Spleen (tissue), 11 donors: Measurements from ENCODE around the gene PCCA. TPM values are rescaled to one million over a fixed set of nuclear protein-coding genes. Genes with fewer than 3 reads are reported as not detected.

ENCODE experiments used
- DNase-seq: peaks from one replicate; pipeline ENCODE4 v3.0.0-alpha.2; 2020
- H3K27ac ChIP-seq, 8 donors: fragments of 200-600 bp; sonication (generic) in 7 of 8; 1 replicate in 4 of 8; 2 replicates in 4 of 8; pipeline versions ENCODE4 v1.5.0 to v1.8.0; 2016 to 2021; ENCODE audit warnings: inconsistent platforms in 4 of 8, mild to moderate bottlenecking in 4 of 8, moderate library complexity in 1 of 8
- H3K27me3 ChIP-seq, 7 donors: fragments of 200-600 bp; sonication (generic) in 6 of 7; replicated peaks in 1 of 7; 1 replicate in 4 of 7; 2 replicates in 3 of 7; pipeline versions ENCODE4 v1.5.0 to v1.8.0; 2016 to 2021; ENCODE audit warnings: inconsistent platforms in 3 of 7, mild to moderate bottlenecking in 1 of 7
- H3K36me3 ChIP-seq, 6 donors: fragments of 200-600 bp; sonication (generic) in 5 of 6; 1 replicate in 4 of 6; 2 replicates in 2 of 6; pipeline versions ENCODE4 v1.5.0 to v1.8.0; 2016 to 2021; ENCODE audit warnings: inconsistent platforms in 2 of 6
- H3K4me1 ChIP-seq, 6 donors: fragments of 200-600 bp; sonication (generic) in 5 of 6; 1 replicate in 3 of 6; 2 replicates in 3 of 6; pipeline versions ENCODE4 v1.5.0 to v1.8.0; 2016 to 2021; ENCODE audit warnings: inconsistent platforms in 3 of 6
- H3K4me3 ChIP-seq, 8 donors: fragments of 200-600 bp; sonication (generic) in 7 of 8; 1 replicate in 4 of 8; 2 replicates in 4 of 8; pipeline versions ENCODE4 v1.5.0 to v1.8.0; 2016 to 2021; ENCODE audit warnings: inconsistent platforms in 4 of 8, mild to moderate bottlenecking in 4 of 8, moderate library complexity in 2 of 8
- H3K9me3 ChIP-seq, 8 donors: fragments of 200-600 bp; sonication (generic) in 7 of 8; 1 replicate in 4 of 8; 2 replicates in 4 of 8; pipeline versions ENCODE4 v1.5.0 to v1.8.0; 2016 to 2021; ENCODE audit warnings: inconsistent platforms in 4 of 8
- CTCF ChIP-seq, 11 experiments: fragments of 200-600 bp in 7 of 11; fragments of 450-650 bp in 4 of 11; sonication (generic) in 4 of 11; IDR thresholded peaks in 8 of 11; conservative IDR thresholded peaks in 3 of 11; 1 replicate in 7 of 11; 2 replicates in 4 of 11; pipeline versions ENCODE4 v1.4.0 to v1.8.0; 2016 to 2021; ENCODE audit warnings: antibody characterized with exemption in 11 of 11, inconsistent platforms in 4 of 11, mild to moderate bottlenecking in 1 of 11
- POLR2A ChIP-seq, 3 donors: fragments of 450-650 bp; IDR thresholded peaks; one replicate each; pipeline ENCODE4 v1.5.1; 2017; ENCODE audit warnings: antibody characterized with exemption in 3 of 3, mild to moderate bottlenecking in 1 of 3
- POLR2AphosphoS5 ChIP-seq, 3 donors: sonication (generic); formaldehyde crosslinking; IDR thresholded peaks; one replicate each; pipeline ENCODE4 v1.5.1; 2017; ENCODE audit warnings: antibody characterized with exemption in 3 of 3
- WGBS, 5 donors: extraction: QIAGEN DNeasy Blood & Tissue Kit in 3 of 5; methylation state at CpG; one replicate each; pipeline versions ENCODE4 v1.1.5 to v1.1.7; 2013 to 2018; 5-methylcytosine and 5-hydroxymethylcytosine counted together
- intact Hi-C: fragments of 100-400 bp; cut with DNase I; formaldehyde crosslinking; loops from one replicate; pipeline ENCODE4 v1.15.0; 2023; ENCODE audit warnings: low total_unique reads
- polyA plus RNA-seq, 3 donors: library from polyadenylated mRNA; stranded (reverse); fragments of 200-250 nt; gene quantifications; one replicate each; pipeline ENCODE4 v1.2.1, GENCODE V29; 2013
- total RNA-seq, 7 donors: library from RNA; depleted of rRNA in 3 of 7; stranded (reverse); fragments of >200 nt in 3 of 7; fragmentation: NEBNext Ultra II Directional in 4 of 7; extraction: Animal tissue kit (Norgen Biotek cat#: 25700) in 4 of 7; gene quantifications; one replicate each; pipeline versions ENCODE4 v1.1.0 to v1.2.1, GENCODE V29; 2016 to 2021
- donor health status: healthy with polysubstance abuse.
- donor health status: DM: no; HTN: no; CAD: no; lungs with moderate emphysema.
- donor health status: DM: no; HTN: no; CAD: no.
- donor health status: Bipolar disorder and iron deficiency.
- donor health status: healthy.
- donor health status: DM: no; HTN: no; CAD: no.
- donor health status: DM: yes; HTN: yes; CAD: no.

Gene PCCA
- total and polyA plus RNA-seq, 10 donors, result 9.3 to 54.9 (median 43.9) TPM

DNA sequence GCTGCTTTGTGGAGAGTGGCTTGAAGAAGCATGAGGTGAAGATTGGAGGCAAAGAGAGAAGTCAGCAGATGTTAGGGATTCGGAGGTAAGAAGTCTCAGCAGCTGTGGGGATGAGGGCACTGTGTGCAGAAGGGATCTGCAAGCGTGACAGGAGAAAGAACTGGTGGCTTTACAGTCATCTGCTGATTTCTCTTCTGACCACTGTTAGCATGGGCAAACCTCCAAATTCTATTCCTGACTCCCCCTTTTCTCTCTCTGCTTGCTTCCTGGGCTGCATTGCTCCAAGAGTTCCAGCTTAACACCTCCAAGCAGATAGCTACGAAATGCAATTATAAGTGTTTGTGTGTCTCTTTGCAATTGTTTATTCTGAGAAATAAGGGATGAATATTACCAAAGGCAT lies 340.1 kb downstream of the PCCA start:
- H3K27ac ChIP-seq, result no peak overlapping the region
- WGBS, 5 donors, result 89 to 99% (median 91%) methylated on average over 3 of the region's 3 CpGs
- intact Hi-C loops, result no loop called here
- DNase-seq, result no peak
- H3K9me3 ChIP-seq, result peaks cover 0 to 10% (median 2%) of the 10 kb centered on the region in 8 donors
- peaks cover 0 to 47% (median 0%) of the 10 kb centered on the region in 6 donors for H3K36me3 ChIP-seq
- no peaks in the 10 kb centered on the region for H3K27me3 ChIP-seq
- no peaks in the 10 kb centered on the region for H3K4me1 ChIP-seq
- TF ChIP-seq CTCF (IDR thresholded peaks at IDR 0.05 in 8 of 11, conservative IDR thresholded peaks at IDR 0.05 in 3 of 11) (no peak), POLR2AphosphoS5 (IDR thresholded peaks at IDR 0.05) (no peak), POLR2A (IDR thresholded peaks at IDR 0.05) (no peak)
- no peak overlapping the region for H3K4me3 ChIP-seq

GRCh38 chr13:100432611-100433010 lies 343.7 kb downstream of the PCCA start:
- no peak overlapping the region for H3K27ac ChIP-seq
- H3K9me3 ChIP-seq, result peaks cover 0 to 10% (median 2%) of the 10 kb centered on the region in 8 donors
- H3K36me3 ChIP-seq, result peaks cover 0 to 38% (median 0%) of the 10 kb centered on the region in 6 donors
- 88 to 97% (median 92%) methylated on average over 2 of the region's 2 CpGs for WGBS, 5 donors
- H3K4me1 ChIP-seq, result no peaks in the 10 kb centered on the region
- intact Hi-C loops, result no loop called here
- DNase-seq, result no peak
- H3K27me3 ChIP-seq, result no peaks in the 10 kb centered on the region
- H3K4me3 ChIP-seq, result no peak overlapping the region
- no peak for TF ChIP-seq POLR2AphosphoS5 (IDR thresholded peaks at IDR 0.05)
- no peak for TF ChIP-seq POLR2A (IDR thresholded peaks at IDR 0.05)
- TF ChIP-seq CTCF (IDR thresholded peaks at IDR 0.05 in 8 of 11, conservative IDR thresholded peaks at IDR 0.05 in 3 of 11), result no peak

GRCh38 chr13:100433475-100433874 lies 344.6 kb downstream of the PCCA start:
- Histone ChIP-seq H3K36me3 (peaks cover 0 to 37% (median 0%) of the 10 kb centered on the region in 6 donors), H3K27me3 (no peaks in the 10 kb centered on the region), H3K9me3 (peaks cover 0 to 10% (median 2%) of the 10 kb centered on the region in 8 donors), H3K4me3 (no peak overlapping the region), H3K4me1 (no peaks in the 10 kb centered on the region), H3K27ac (no peak overlapping the region)
- no peak for TF ChIP-seq POLR2AphosphoS5 (IDR thresholded peaks at IDR 0.05)
- no peak for TF ChIP-seq CTCF (IDR thresholded peaks at IDR 0.05 in 8 of 11, conservative IDR thresholded peaks at IDR 0.05 in 3 of 11)
- no peak for TF ChIP-seq POLR2A (IDR thresholded peaks at IDR 0.05)
- intact Hi-C loops, result no loop called here
- DNase-seq, result no peak

- intact Hi-C loops, result no loop called here
- 81 to 82% (median 81%) methylated on average over 5 of the region's 5 CpGs for WGBS, 5 donors
Observed at GRCh38 chr13:100434010-100434763, 345.3 kb downstream of the PCCA start.

More at GRCh38 chr13:100434010-100434763, 345.3 kb downstream of the PCCA start:
- Histone ChIP-seq H3K27me3 (no peaks in the 10 kb centered on the region), H3K9me3 (peaks cover 0 to 10% (median 2%) of the 10 kb centered on the region in 8 donors), H3K4me1 (no peaks in the 10 kb centered on the region), H3K27ac (no peak overlapping the region), H3K36me3 (peaks cover 0 to 31% (median 0%) of the 10 kb centered on the region in 6 donors), H3K4me3 (no peak overlapping the region)
- no peak for DNase-seq
- no peak for TF ChIP-seq POLR2A (IDR thresholded peaks at IDR 0.05)
- TF ChIP-seq POLR2AphosphoS5 (IDR thresholded peaks at IDR 0.05), result no peak
- TF ChIP-seq CTCF (IDR thresholded peaks at IDR 0.05 in 8 of 11, conservative IDR thresholded peaks at IDR 0.05 in 3 of 11), result no peak
